ENCODE measurements around the gene MMEL1. TPM values are rescaled to one million over a fixed set of nuclear protein-coding genes. Genes with fewer than 3 reads are reported as not detected.
"Not testable (repeated sequence)": the region's sequence is repeated elsewhere in the genome, so short reads cannot be mapped to it uniquely, and the experiment has no call there.

Gene MMEL1
- total and polyA plus RNA-seq, 7 experiments from 2014 or later, result 2.0 to 20.5 (median 2.8) TPM

DNA sequence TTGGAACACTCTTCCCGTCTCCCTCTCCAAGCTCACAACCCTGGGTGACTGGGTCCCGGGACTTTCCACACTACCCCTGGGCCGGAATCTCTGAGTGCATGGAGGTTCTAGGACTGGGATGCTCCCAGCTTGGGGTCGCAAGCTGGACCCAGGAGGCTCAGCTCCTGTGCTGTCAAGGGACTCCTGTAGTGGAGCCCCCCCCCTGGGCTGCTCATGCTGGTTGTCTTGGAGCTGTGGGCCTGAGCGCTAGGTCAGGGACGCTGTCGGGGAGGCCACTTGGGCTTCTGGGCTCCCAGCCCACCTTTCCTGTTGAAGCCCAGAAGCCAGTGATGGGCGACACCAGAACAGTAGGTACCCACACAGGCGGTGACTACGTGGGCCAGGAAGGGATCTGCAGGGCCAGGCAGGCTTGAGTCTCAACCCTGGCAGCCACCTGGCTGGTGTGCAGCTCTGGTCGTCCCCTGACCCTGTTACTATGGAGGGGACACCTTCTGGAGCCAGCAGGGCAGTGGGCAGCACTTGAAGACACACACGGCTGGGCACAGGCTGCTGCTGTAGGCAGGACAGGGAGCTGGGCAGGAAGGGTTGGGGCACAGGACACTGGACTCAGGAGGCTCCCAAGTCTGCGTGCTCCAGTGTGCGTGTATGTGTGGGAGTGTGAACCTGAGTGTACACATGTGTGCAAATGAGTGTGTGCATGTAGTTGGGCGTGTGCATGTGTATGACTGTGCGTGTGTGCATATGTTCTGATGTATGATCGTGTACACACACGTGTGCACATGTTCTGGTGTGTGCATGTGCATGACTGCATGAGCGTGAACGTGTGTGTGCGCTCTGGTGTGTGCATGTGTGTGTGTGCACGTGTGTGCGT is 3.0 kb downstream of the MMEL1 start:
- Mint-ChIP-seq H3K4me3 (peak overlapping the region in 7 of 10 donors; percentile 29 to 77 (median 58)), H3K27me3 (peaks cover 29 to 42% (median 37%) of the 10 kb centered on the region in 5 donors), H3K27ac (peak overlapping the region in 1 of 9 donors; percentile 62), H3K9me3 (peaks cover 0 to 10% (median 0%) of the 10 kb centered on the region in 11 donors), H3K36me3 (peaks cover 0 to 10% (median 0%) of the 10 kb centered on the region in 5 donors), H3K4me1 (peaks cover 0 to 16% (median 15%) of the 10 kb centered on the region in 7 donors)
- DNase-seq (peak in 1 of 9 donors; percentile 6), ATAC-seq (peak; percentile 14)
- Histone ChIP-seq H3K36me3 (ENCODE audit: control insufficient read depth in 2 of 3, insufficient read depth in 3 of 3, low read length in 3 of 3) (no peaks in the 10 kb centered on the region), H3K4me1 (ENCODE audit: control insufficient read depth in 2 of 2, insufficient read depth in 2 of 2, low read length in 2 of 2) (no peaks in the 10 kb centered on the region), H3K27me3 (ENCODE audit: control insufficient read depth in 2 of 2, insufficient read depth in 2 of 2, low read length in 2 of 2) (peaks cover 0 to 6% of the 10 kb centered on the region in 2 donors), H3K4me3 (ENCODE audit: low read length) (no peak overlapping the region), H3K27ac (ENCODE audit: low read depth, low read length) (no peak overlapping the region), H3K9me3 (ENCODE audit: control insufficient read depth in 2 of 3, low read length in 3 of 3) (no peaks in the 10 kb centered on the region)
- POLR2A ChIA-PET, result no interaction called here
- intact Hi-C loops (cut with micrococcal nuclease), result no loop called here
- CTCF ChIA-PET, result no interaction called here

DNA sequence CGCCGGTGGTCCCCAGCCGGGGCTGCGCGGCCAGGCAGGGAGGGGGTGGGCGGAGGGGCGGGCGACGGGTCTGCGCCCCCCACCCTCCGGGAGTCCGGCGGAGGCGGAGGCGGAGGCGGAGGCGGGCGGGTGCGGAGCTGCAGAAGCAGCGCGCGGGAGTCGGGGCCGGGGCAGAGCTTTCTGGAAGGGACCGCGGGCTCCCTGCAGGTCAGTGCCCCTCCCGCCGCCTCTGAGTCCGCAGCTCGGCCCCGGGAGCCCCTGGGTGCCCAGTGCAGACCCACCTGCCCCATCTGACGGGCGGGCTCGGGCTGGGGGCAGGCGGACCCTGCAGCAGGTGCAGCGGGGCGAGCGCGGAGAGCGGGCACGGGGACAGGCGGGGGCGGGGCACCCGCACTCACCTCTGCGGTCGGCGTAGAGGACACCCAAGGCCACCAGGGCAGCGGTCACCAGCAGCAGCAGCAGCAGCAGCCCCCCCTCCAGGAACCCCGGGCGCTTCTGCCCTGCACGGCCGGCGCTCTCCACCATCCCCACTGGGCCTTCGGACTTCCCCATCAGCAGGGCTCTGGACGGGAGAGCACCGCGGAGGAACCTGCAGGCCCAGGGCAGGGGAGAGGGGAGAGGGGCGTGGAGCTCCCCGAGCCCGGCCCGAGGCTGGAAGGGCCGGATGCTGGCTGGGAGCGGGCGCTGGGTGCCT is 3.7 kb downstream of the MMEL1 start:
- H3K9me3 ChIP-seq (ENCODE audit: control insufficient read depth in 2 of 3, low read length in 3 of 3), result no peaks in the 10 kb centered on the region
- ChIA-PET CTCF (no interaction called here), POLR2A (no interaction called here)
- H3K4me3 ChIP-seq (ENCODE audit: low read length), result no peak overlapping the region
- H3K27me3 ChIP-seq (ENCODE audit: control insufficient read depth in 2 of 2, insufficient read depth in 2 of 2, low read length in 2 of 2), result peaks cover 0 to 6% of the 10 kb centered on the region in 2 donors
- H3K27me3 Mint-ChIP-seq, result peaks cover 34 to 46% (median 42%) of the 10 kb centered on the region in 5 donors
- H3K36me3 ChIP-seq (ENCODE audit: control insufficient read depth in 2 of 3, insufficient read depth in 3 of 3, low read length in 3 of 3), result no peaks in the 10 kb centered on the region
- H3K27ac Mint-ChIP-seq, result no peak overlapping the region
- no peaks in the 10 kb centered on the region for H3K4me1 ChIP-seq (ENCODE audit: control insufficient read depth in 2 of 2, insufficient read depth in 2 of 2, low read length in 2 of 2)
- H3K4me1 Mint-ChIP-seq, result peaks cover 0 to 18% (median 15%) of the 10 kb centered on the region in 7 donors
- no peak for ATAC-seq
- no peak overlapping the region for H3K27ac ChIP-seq (ENCODE audit: low read depth, low read length)
- DNase-seq, result peak in 1 of 9 donors; percentile 13
- peaks cover 0 to 10% (median 0%) of the 10 kb centered on the region in 11 donors for H3K9me3 Mint-ChIP-seq
- peaks cover 0 to 10% (median 0%) of the 10 kb centered on the region in 5 donors for H3K36me3 Mint-ChIP-seq
- intact Hi-C loops (cut with micrococcal nuclease), result no loop called here
- H3K4me3 Mint-ChIP-seq, result peak overlapping the region in 3 of 10 donors; percentile 36 to 73 (median 43)

DNA sequence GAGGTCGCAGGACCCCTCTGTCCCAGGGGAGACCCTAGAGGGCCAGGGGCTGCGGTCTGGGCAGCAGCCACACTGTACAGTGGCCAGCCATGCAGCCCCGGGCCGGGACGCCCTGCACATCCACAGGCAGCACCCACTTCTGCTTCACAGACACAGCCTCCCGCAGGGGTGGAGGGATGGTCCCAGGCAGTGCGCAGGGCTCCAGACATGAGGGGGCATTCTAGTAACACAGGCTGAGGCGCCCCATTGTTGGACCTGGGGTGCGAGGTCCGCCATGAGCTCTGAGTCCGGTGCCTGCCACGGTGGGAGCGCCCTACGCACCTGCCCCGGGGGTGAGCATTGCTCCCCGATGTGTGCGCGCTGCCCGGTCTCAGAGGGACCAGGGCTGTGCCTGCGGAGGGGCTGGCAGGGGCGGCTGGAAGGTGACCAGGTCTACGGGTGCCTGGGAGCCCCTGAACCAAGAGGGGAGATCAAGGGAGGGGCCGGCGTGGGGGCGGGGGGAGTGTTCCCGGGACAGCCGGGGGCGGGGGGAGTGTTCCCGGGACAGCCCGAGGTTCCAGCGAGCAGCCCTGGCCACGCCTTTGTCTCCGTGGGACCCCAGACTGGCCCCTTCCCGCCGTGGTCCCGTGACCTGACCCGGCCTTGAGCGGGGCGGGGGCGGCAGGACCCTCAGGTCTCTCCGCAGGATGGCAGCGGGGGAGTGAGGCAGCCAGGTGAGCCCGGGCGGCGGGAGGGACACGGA is 4.5 kb downstream of the MMEL1 start:
- no peak overlapping the region for H3K27ac Mint-ChIP-seq
- H3K27ac ChIP-seq (ENCODE audit: low read depth, low read length), result no peak overlapping the region
- peak overlapping the region in 6 of 10 donors; percentile 16 to 73 (median 48) for H3K4me3 Mint-ChIP-seq
- no peaks in the 10 kb centered on the region for H3K9me3 ChIP-seq (ENCODE audit: control insufficient read depth in 2 of 3, low read length in 3 of 3)
- peaks cover 0 to 6% of the 10 kb centered on the region in 2 donors for H3K27me3 ChIP-seq (ENCODE audit: control insufficient read depth in 2 of 2, insufficient read depth in 2 of 2, low read length in 2 of 2)
- H3K4me1 ChIP-seq (ENCODE audit: control insufficient read depth in 2 of 2, insufficient read depth in 2 of 2, low read length in 2 of 2), result peaks cover 0 to 2% of the 10 kb centered on the region in 2 donors
- peaks cover 0 to 10% (median 0%) of the 10 kb centered on the region in 11 donors for H3K9me3 Mint-ChIP-seq
- POLR2A ChIA-PET, result no interaction called here
- peaks cover 0 to 25% (median 18%) of the 10 kb centered on the region in 7 donors for H3K4me1 Mint-ChIP-seq
- H3K36me3 Mint-ChIP-seq, result peaks cover 0 to 10% (median 0%) of the 10 kb centered on the region in 5 donors
- intact Hi-C loops (cut with micrococcal nuclease), result no loop called here
- H3K4me3 ChIP-seq (ENCODE audit: low read length), result no peak overlapping the region
- peaks cover 34 to 46% (median 42%) of the 10 kb centered on the region in 5 donors for H3K27me3 Mint-ChIP-seq
- ATAC-seq (no peak), DNase-seq (peak in 1 of 9 donors; percentile 12)
- CTCF ChIA-PET, result no interaction called here
- H3K36me3 ChIP-seq (ENCODE audit: control insufficient read depth in 2 of 3, insufficient read depth in 3 of 3, low read length in 3 of 3), result no peaks in the 10 kb centered on the region

DNA sequence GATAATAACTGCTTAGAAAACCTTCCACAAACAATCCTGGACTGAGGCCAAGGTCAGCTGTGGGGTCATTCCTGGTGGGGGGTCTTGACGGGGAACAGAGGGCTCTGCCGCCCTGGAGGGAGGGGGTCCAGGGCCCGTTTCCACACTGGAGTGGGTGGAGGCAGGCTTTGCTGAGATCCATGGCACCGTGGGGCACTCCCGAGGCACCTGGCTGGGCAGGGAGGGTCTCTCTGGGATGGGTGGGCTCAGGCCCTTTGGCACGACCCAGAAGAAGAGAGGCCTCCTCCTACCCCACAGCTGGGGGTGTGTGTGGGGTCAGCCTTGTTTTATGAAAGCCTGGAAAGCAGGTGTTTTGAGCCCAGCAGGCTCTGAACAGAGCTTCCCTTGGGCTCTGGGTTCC is 5.1 kb downstream of the MMEL1 start:
- Mint-ChIP-seq H3K4me1 (peaks cover 0 to 31% (median 24%) of the 10 kb centered on the region in 7 donors), H3K27me3 (peaks cover 34 to 46% (median 42%) of the 10 kb centered on the region in 5 donors), H3K36me3 (peaks cover 0 to 10% (median 0%) of the 10 kb centered on the region in 5 donors), H3K9me3 (peaks cover 0 to 10% (median 0%) of the 10 kb centered on the region in 11 donors), H3K27ac (no peak overlapping the region), H3K4me3 (peak overlapping the region in 6 of 10 donors; percentile 5 to 73 (median 51))
- Histone ChIP-seq H3K36me3 (ENCODE audit: control insufficient read depth in 2 of 3, insufficient read depth in 3 of 3, low read length in 3 of 3) (no peaks in the 10 kb centered on the region), H3K4me3 (ENCODE audit: low read length) (no peak overlapping the region), H3K4me1 (ENCODE audit: control insufficient read depth in 2 of 2, insufficient read depth in 2 of 2, low read length in 2 of 2) (peaks cover 0 to 6% of the 10 kb centered on the region in 2 donors), H3K9me3 (ENCODE audit: control insufficient read depth in 2 of 3, low read length in 3 of 3) (no peaks in the 10 kb centered on the region), H3K27me3 (ENCODE audit: control insufficient read depth in 2 of 2, insufficient read depth in 2 of 2, low read length in 2 of 2) (peaks cover 0 to 6% of the 10 kb centered on the region in 2 donors), H3K27ac (ENCODE audit: low read depth, low read length) (no peak overlapping the region)
- intact Hi-C loops (cut with micrococcal nuclease), result no loop called here
- ChIA-PET POLR2A (no interaction called here), CTCF (no interaction called here)
- ATAC-seq (no peak), DNase-seq (no peak)

DNA sequence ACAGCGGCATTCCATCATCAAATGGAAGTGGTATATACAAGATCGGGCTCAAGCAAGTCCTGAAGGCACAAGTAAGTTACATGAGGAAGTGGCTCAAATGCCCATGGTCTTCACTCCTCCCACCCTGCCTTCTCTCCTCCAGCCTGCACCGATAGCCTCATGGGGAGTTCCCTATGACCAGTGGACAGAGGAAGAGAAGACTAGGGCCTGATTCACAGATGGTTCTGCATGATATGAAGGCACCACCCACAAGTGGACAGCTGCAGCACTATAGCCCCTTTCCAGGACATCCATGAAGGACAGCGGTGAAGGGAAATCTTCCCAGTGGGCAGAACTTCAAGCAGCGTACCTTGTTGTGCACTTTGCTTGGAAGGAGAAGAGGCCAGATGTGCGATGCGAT is 7.1 kb downstream of the MMEL1 start:
- H3K4me3 Mint-ChIP-seq; CTCF ChIA-PET; H3K36me3 Mint-ChIP-seq; H3K9me3 Mint-ChIP-seq; POLR2A ChIA-PET; H3K36me3 ChIP-seq (ENCODE audit: control insufficient read depth in 2 of 3, insufficient read depth in 3 of 3, low read length in 3 of 3); H3K4me3 ChIP-seq (ENCODE audit: low read length); H3K27ac ChIP-seq (ENCODE audit: low read depth, low read length); ATAC-seq; H3K9me3 ChIP-seq (ENCODE audit: control insufficient read depth in 2 of 3, low read length in 3 of 3); H3K27ac Mint-ChIP-seq; H3K27me3 ChIP-seq (ENCODE audit: control insufficient read depth in 2 of 2, insufficient read depth in 2 of 2, low read length in 2 of 2); intact Hi-C loops (cut with micrococcal nuclease); DNase-seq: not testable (repeated sequence)
- H3K4me1 ChIP-seq (ENCODE audit: control insufficient read depth in 2 of 2, insufficient read depth in 2 of 2, low read length in 2 of 2), result peaks cover 0 to 14% of the 10 kb centered on the region in 2 donors
- peaks cover 34 to 52% (median 36%) of the 10 kb centered on the region in 5 donors for H3K27me3 Mint-ChIP-seq
- peaks cover 0 to 39% (median 29%) of the 10 kb centered on the region in 7 donors for H3K4me1 Mint-ChIP-seq

DNA sequence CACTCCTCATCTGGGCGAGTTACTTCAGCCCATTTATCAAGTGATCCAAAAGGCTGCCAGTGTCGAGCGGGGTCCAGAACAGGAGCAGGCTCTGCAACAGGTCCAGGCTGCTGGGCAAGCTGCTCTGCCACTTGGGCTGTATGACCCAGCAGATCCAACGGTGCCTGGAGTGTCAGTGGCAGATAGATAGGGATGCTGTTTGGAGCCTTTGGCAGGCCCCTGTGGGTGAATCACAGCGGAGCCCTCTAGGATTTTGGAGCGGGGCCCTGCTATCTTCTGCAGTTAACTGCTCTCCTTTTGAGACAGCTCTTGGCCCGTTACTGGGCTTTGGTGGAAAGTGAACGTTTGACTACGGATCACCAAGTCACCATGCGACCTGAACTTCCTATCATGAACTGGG is 7.5 kb downstream of the MMEL1 start:
- Histone ChIP-seq H3K27ac (ENCODE audit: low read depth, low read length) (no peak overlapping the region), H3K36me3 (ENCODE audit: control insufficient read depth in 2 of 3, insufficient read depth in 3 of 3, low read length in 3 of 3) (no peaks in the 10 kb centered on the region), H3K9me3 (ENCODE audit: control insufficient read depth in 2 of 3, low read length in 3 of 3) (peaks cover 0 to 5% (median 0%) of the 10 kb centered on the region in 3 experiments), H3K4me1 (ENCODE audit: control insufficient read depth in 2 of 2, insufficient read depth in 2 of 2, low read length in 2 of 2) (peaks cover 0 to 14% of the 10 kb centered on the region in 2 donors), H3K4me3 (ENCODE audit: low read length) (no peak overlapping the region), H3K27me3 (ENCODE audit: control insufficient read depth in 2 of 2, insufficient read depth in 2 of 2, low read length in 2 of 2) (peaks cover 0 to 6% of the 10 kb centered on the region in 2 donors)
- Mint-ChIP-seq H3K27ac (no peak overlapping the region), H3K4me1 (peaks cover 0 to 34% (median 25%) of the 10 kb centered on the region in 7 donors), H3K27me3 (peaks cover 30 to 51% (median 33%) of the 10 kb centered on the region in 5 donors), H3K36me3 (peaks cover 0 to 4% (median 0%) of the 10 kb centered on the region in 5 donors), H3K9me3 (peaks cover 0 to 5% (median 3%) of the 10 kb centered on the region in 11 donors), H3K4me3 (no peak overlapping the region)
- no peak for ATAC-seq
- ChIA-PET POLR2A (interaction anchor here (0.6 to 1.6 kb wide), 2 partner anchors 69 to 620 kb away, joined by 3 to 4 read pairs; partner anchors contain the start of gene TNFRSF14), CTCF (no interaction called here)
- intact Hi-C loops (cut with micrococcal nuclease), result no loop called here
- no peak for DNase-seq
